Activated CD4-positive, alpha-beta T cell treated with anti-CD3 and anti-CD28 coated beads for 4 hours (primary cell): ENCODE measurements around the gene INO80C.

Experiments
- DNase-seq, 2 donors: peaks; one replicate each; pipeline ENCODE4 v3.0.0-alpha.2; 2020

INO80C gene

GRCh38 chr18:35485852-35486251, 11.9 kb downstream of the INO80C start:
- DNase-seq = no peak

- DNase-seq = no peak
Observed at GRCh38 chr18:35484034-35484433, 13.7 kb downstream of the INO80C start.

GRCh38 chr18:35481960-35482366, 15.8 kb downstream of the INO80C start:
- no peak for DNase-seq

GRCh38 chr18:35479911-35480586, 17.7 kb downstream of the INO80C start:
- no peak for DNase-seq

GRCh38 chr18:35478520-35479435, 19.0 kb downstream of the INO80C start:
- peak; percentile 18 to 23 for DNase-seq

- no peak for DNase-seq
Observed at GRCh38 chr18:35477974-35478373, 19.8 kb downstream of the INO80C start.

GRCh38 chr18:35477497-35477896, 20.3 kb downstream of the INO80C start:
- no peak for DNase-seq

- no peak for DNase-seq
Observed at GRCh38 chr18:35474884-35475283, 22.9 kb downstream of the INO80C start.

GRCh38 chr18:35473562-35473961, 24.2 kb downstream of the INO80C start:
- DNase-seq = no peak

GRCh38 chr18:35470435-35470834, 27.3 kb downstream of the INO80C start:
- no peak for DNase-seq

- DNase-seq = no peak
Observed at GRCh38 chr18:35469725-35470124, 28.0 kb downstream of the INO80C start.

- no peak for DNase-seq
Observed at GRCh38 chr18:35468711-35469110, 29.0 kb downstream of the INO80C start.

- no peak for DNase-seq
Observed at GRCh38 chr18:35467624-35468016, 30.1 kb downstream of the INO80C start.

GRCh38 chr18:35466815-35467623, 30.7 kb downstream of the INO80C start:
- DNase-seq = no peak

- DNase-seq = no peak
Observed at GRCh38 chr18:35466334-35466733, 31.4 kb downstream of the INO80C start.

GRCh38 chr18:35465329-35465728, 32.4 kb downstream of the INO80C start:
- no peak for DNase-seq

- DNase-seq = no peak
Observed at GRCh38 chr18:35464831-35465279, 32.9 kb downstream of the INO80C start.

- no peak for DNase-seq
Observed at GRCh38 chr18:35463827-35464226, 33.9 kb downstream of the INO80C start.

- no peak for DNase-seq
Observed at GRCh38 chr18:35463050-35463449, 34.7 kb downstream of the INO80C start.

GRCh38 chr18:35460736-35461161, 37.0 kb downstream of the INO80C start:
- DNase-seq = no peak

GRCh38 chr18:35459997-35460396, 37.8 kb downstream of the INO80C start:
- no peak for DNase-seq

- DNase-seq = no peak
Observed at GRCh38 chr18:35458677-35459441, 38.9 kb downstream of the INO80C start.
